ENCODE measurements around the gene THSD4. TPM values are rescaled to one million over a fixed set of nuclear protein-coding genes. Genes with fewer than 3 reads are reported as not detected.

THSD4 gene
- total and polyA plus RNA-seq, 2 of the 4 experiments (the other 2 are of a cell fraction): 25.5 to 31.1 TPM

GRCh38 chr15:71532994-71533393, 417.7 kb downstream of the THSD4 start:
- ChIA-PET CTCF (interaction anchor here (0.7 to 1.1 kb wide), 2 partner anchors 40 to 118 kb away, joined by 3 read pairs; no protein-coding TSS in a partner anchor), POLR2A (ENCODE audit: unreplicated experiment) (no interaction called here)
- no peak overlapping the region for H4K91ac ChIP-seq (ENCODE audit: insufficient read depth, low read depth, low read length)
- H2AK5ac ChIP-seq (ENCODE audit: low read depth, low read length): no peak overlapping the region
- H3K9ac ChIP-seq (ENCODE audit: low read depth, low read length): no peak overlapping the region
- H3K14ac ChIP-seq (replicated peaks; ENCODE audit: low read depth, low read length): no peak overlapping the region
- no peaks in the 10 kb centered on the region for H3K4me1 ChIP-seq (ENCODE audit: control insufficient read depth, insufficient read depth, low read length)
- no peak overlapping the region for H3K56ac ChIP-seq (ENCODE audit: extremely low read depth, insufficient read depth, low read length)
- H3K27ac ChIP-seq (ENCODE audit: insufficient read depth, low read length): no peak overlapping the region
- BruUV-seq (replicated peaks): no TSS peak
- no peak for ATAC-seq (ENCODE audit: low read depth)
- H3K4me2 ChIP-seq (ENCODE audit: low read depth, low read length): no peak overlapping the region
- peaks cover 0 to 3% of the 10 kb centered on the region in 2 experiments; a peak in 1 of 4 replicates for H3K79me1 ChIP-seq (ENCODE audit: low read depth in 1 of 2, low read length in 2 of 2)
- H4K5ac ChIP-seq (ENCODE audit: low read depth, low read length): no peak overlapping the region
- no peak overlapping the region for H2BK20ac ChIP-seq (ENCODE audit: low read depth, low read length)
- no peaks in the 10 kb centered on the region for H3K9me3 ChIP-seq (ENCODE audit: control insufficient read depth, insufficient read depth, low read length)
- H2BK120ac ChIP-seq (ENCODE audit: low read depth, low read length): no peak overlapping the region
- no peak overlapping the region for H2BK5ac ChIP-seq (ENCODE audit: low read depth, low read length, poor library complexity, severe bottlenecking)
- H4K20me1 ChIP-seq (ENCODE audit: insufficient read depth, low read length): peaks cover 4% of the 10 kb centered on the region; the same call in 1 of the 2 replicates
- no peak overlapping the region for H2AK9ac ChIP-seq (replicated peaks; ENCODE audit: low read depth, low read length, poor library complexity)
- no peak overlapping the region for H3K23ac ChIP-seq (ENCODE audit: low read depth, low read length)
- in situ Hi-C loops (cut with MboI; ENCODE audit: low sequenced_read_pairs) (no loop called here), intact Hi-C loops (cut with micrococcal nuclease) (no loop called here), dilution Hi-C loops (cut with HindIII; ENCODE audit: low sequenced_read_pairs, unreplicated experiment) (no loop called here)
- WGBS, 2 experiments (ENCODE audit: extremely low coverage in 2 of 2, insufficient read length in 1 of 2): no CpG with 5 or more reads among the region's 6 CpGs
- H3K9me1 ChIP-seq (ENCODE audit: insufficient read depth, low read length): no peaks in the 10 kb centered on the region; the same call in 1 of the 2 replicates
- H3K4ac ChIP-seq (ENCODE audit: low read depth, low read length): no peak overlapping the region
- no peak overlapping the region for H3K18ac ChIP-seq (ENCODE audit: low read depth, low read length)
- DNase-seq: no peak
- no peak overlapping the region for H4K8ac ChIP-seq (ENCODE audit: low read depth in 2 of 2, low read length in 2 of 2)
- no peak overlapping the region for H2AFZ ChIP-seq (replicated peaks; ENCODE audit: low read length, poor library complexity)
- no peak overlapping the region for H2BK15ac ChIP-seq (ENCODE audit: low read depth, low read length)
- no peak overlapping the region for H3K4me3 ChIP-seq (ENCODE audit: insufficient read depth, low read depth, low read length)
- TF ChIP-seq RAD21 (IDR thresholded peaks at IDR 0.05; ENCODE audit: low read length) (peak; percentile 53), RCOR1 (IDR thresholded peaks at IDR 0.05; ENCODE audit: insufficient replicate concordance, low read length) (no peak), FOS (IDR thresholded peaks at IDR 0.05; ENCODE audit: low read depth, low read length) (no peak), SMC3 (IDR thresholded peaks at IDR 0.05; ENCODE audit: low read depth, low read length) (peak; percentile 18; the same call in 1 of the 2 replicates), CTCF (conservative IDR thresholded peaks at IDR 0.05; ENCODE audit: low read depth, low read length) (peak; percentile 47)
- H3K36me3 ChIP-seq (ENCODE audit: control insufficient read depth, insufficient read depth, low read length): 0 out of 2 replicates have a peak, but pooled peaks cover 3% of the 10 kb centered on the region
- H3K27me3 ChIP-seq (ENCODE audit: control insufficient read depth, insufficient read depth, low read length): no peaks in the 10 kb centered on the region

Measured in IMR-90 (cell line).